Measurements from ENCODE around the gene PPP1R14D.

GRCh38 chr15:40863660-40864270, 35.3 kb upstream of the PPP1R14D start:
- TF ChIP-seq CTCF (IDR thresholded peaks at IDR 0.05; ENCODE audit: insufficient read depth, low read length, poor library complexity, severe bottlenecking) (no peak), EZH2phosphoT487 (conservative IDR thresholded peaks at IDR 0.05; ENCODE audit: low read length) (no peak)

Measured in SU-DHL-6 (cell line).